Measurements from ENCODE around the gene PLBD1.

The PLBD1 gene

GRCh38 chr12:14563046-14563445 lies 4.6 kb downstream of the PLBD1 start:
- no peak for DNase-seq

- no peak for DNase-seq
These were observed 5.4 kb downstream of the PLBD1 start for GRCh38 chr12:14562279-14562678.

- no peak for DNase-seq
These were observed 5.9 kb downstream of the PLBD1 start for GRCh38 chr12:14561677-14562238.

GRCh38 chr12:14560904-14561574 lies 6.6 kb downstream of the PLBD1 start:
- no peak for DNase-seq

- DNase-seq, result no peak
These were observed 9.2 kb downstream of the PLBD1 start for GRCh38 chr12:14558473-14558959.

- DNase-seq, result no peak
These were observed 9.7 kb downstream of the PLBD1 start for GRCh38 chr12:14557966-14558365.

- DNase-seq, result no peak
These were observed 13.2 kb downstream of the PLBD1 start for GRCh38 chr12:14554281-14555007.

- no peak for DNase-seq
These were observed 19.1 kb downstream of the PLBD1 start for GRCh38 chr12:14548609-14549008.

- DNase-seq, result no peak
These were observed 20.1 kb downstream of the PLBD1 start for GRCh38 chr12:14547571-14547970.

- DNase-seq, result no peak
These were observed 22.2 kb downstream of the PLBD1 start for GRCh38 chr12:14545144-14546124.

GRCh38 chr12:14540801-14541462 lies 26.8 kb downstream of the PLBD1 start:
- DNase-seq, result no peak

- DNase-seq, result no peak
These were observed 30.6 kb downstream of the PLBD1 start for GRCh38 chr12:14537088-14537487.

GRCh38 chr12:14532152-14532551 lies 35.5 kb downstream of the PLBD1 start:
- DNase-seq, result no peak

- no peak for DNase-seq
These were observed 41.7 kb downstream of the PLBD1 start for GRCh38 chr12:14525964-14526363.

GRCh38 chr12:14521822-14522221 lies 45.9 kb downstream of the PLBD1 start:
- no peak for DNase-seq

- no peak for DNase-seq
These were observed 52.7 kb downstream of the PLBD1 start for GRCh38 chr12:14514946-14515345.

- DNase-seq, result no peak
These were observed 53.4 kb downstream of the PLBD1 start for GRCh38 chr12:14514154-14514842.

GRCh38 chr12:14510574-14510973 lies 57.1 kb downstream of the PLBD1 start:
- no peak for DNase-seq

GRCh38 chr12:14505626-14506596 lies 61.8 kb downstream of the PLBD1 start:
- no peak for DNase-seq

GRCh38 chr12:14495326-14495725 lies 72.4 kb downstream of the PLBD1 start:
- DNase-seq, result no peak
